Neural progenitor cell (in vitro differentiated cells): ENCODE data around the gene DGUOK. TPM values are rescaled to one million over a fixed set of nuclear protein-coding genes. Genes with fewer than 3 reads are reported as not detected.
A peak's percentile ranks its signal among the peaks of the same experiment; 100 is the strongest.

Source experiments
- DNase-seq: peaks from one replicate; pipeline ENCODE4 v3.0.0-alpha.2; 2016; ENCODE audit warnings: low spot score
- H2AFZ ChIP-seq: fragments of 200-600 bp; sonication (generic); replicated peaks from 2 replicates; pipeline ENCODE4 v1.6.1; 2016; ENCODE audit warnings: antibody characterized with exemption
- H3F3A ChIP-seq: fragments of 200-600 bp; sonication (generic); 2 replicates; pipeline ENCODE4 v1.6.1; 2016; ENCODE audit warnings: antibody characterized with exemption, low read depth
- H3K27ac ChIP-seq: fragments of 200-600 bp; sonication (generic); 2 replicates; pipeline ENCODE4 v1.5.1; 2016; ENCODE audit warnings: mild to moderate bottlenecking
- H3K27me3 ChIP-seq: fragments of 200-600 bp; sonication (generic); 2 replicates; pipeline ENCODE4 v1.6.1; 2016; ENCODE audit warnings: mild to moderate bottlenecking, moderate library complexity
- H3K36me3 ChIP-seq: fragments of 200-600 bp; sonication (generic); 2 replicates; pipeline ENCODE4 v1.5.1; 2016
- H3K4me1 ChIP-seq: fragments of 200-600 bp; sonication (generic); 2 replicates; pipeline ENCODE4 v1.6.1; 2016; ENCODE audit warnings: mixed run types
- H3K4me2 ChIP-seq: fragments of 200-600 bp; sonication (generic); 2 replicates; pipeline ENCODE4 v1.6.1; 2016
- H3K4me3 ChIP-seq: fragments of 200-600 bp; sonication (generic); 2 replicates; pipeline ENCODE4 v1.5.1; 2016
- H3K79me2 ChIP-seq: fragments of 200-600 bp; sonication (generic); 2 replicates; pipeline ENCODE4 v1.6.1; 2016; ENCODE audit warnings: low read depth
- H3K9ac ChIP-seq: fragments of 200-600 bp; sonication (generic); 2 replicates; pipeline ENCODE4 v1.6.1; 2016
- H3K9me3 ChIP-seq: fragments of 200-600 bp; sonication (generic); 2 replicates; pipeline ENCODE4 v1.5.1; 2016; ENCODE audit warnings: low read depth
- H4K20me1 ChIP-seq: fragments of 200-600 bp; sonication (generic); 2 replicates; pipeline ENCODE4 v1.6.1; 2016; ENCODE audit warnings: low read depth
- H3K27ac Mint-ChIP-seq: 3 replicates; pipeline ENCODE4 v1.8.0; 2021; ENCODE audit warnings: mixed read lengths
- H3K27me3 Mint-ChIP-seq: 2 replicates; pipeline ENCODE4 v1.8.0; 2022; ENCODE audit warnings: low read depth, mild to moderate bottlenecking, inconsistent platforms, moderate library complexity, mixed read lengths; ENCODE audit not compliant: insufficient read depth
- H3K36me3 Mint-ChIP-seq: 3 replicates; pipeline ENCODE4 v1.8.0; 2021; ENCODE audit warnings: mixed read lengths
- H3K4me1 Mint-ChIP-seq: 3 replicates; pipeline ENCODE4 v1.8.0; 2021; ENCODE audit warnings: mixed read lengths
- H3K4me3 Mint-ChIP-seq: 3 replicates; pipeline ENCODE4 v1.8.0; 2021; ENCODE audit warnings: mild to moderate bottlenecking, moderate library complexity, mixed read lengths
- H3K9me3 Mint-ChIP-seq: 3 replicates; pipeline ENCODE4 v1.8.0; 2020; ENCODE audit warnings: mixed read lengths
- EZH2 ChIP-seq: fragments of 200-600 bp; sonication (generic); IDR thresholded peaks from 2 replicates; pipeline ENCODE4 v1.6.1; 2017; ENCODE audit warnings: antibody characterized with exemption, mild to moderate bottlenecking, moderate library complexity
- EZH2phosphoT487 ChIP-seq: fragments of 200-600 bp; sonication (generic); IDR thresholded peaks from 2 replicates; pipeline ENCODE4 v1.6.1; 2017; ENCODE audit warnings: antibody characterized with exemption
- total RNA-seq: library from RNA; depleted of rRNA; stranded (reverse); fragments of >200 nt; gene quantifications from 2 replicates; pipeline ENCODE4 v1.2.3, GENCODE V29; 2015; ENCODE audit warnings: low replicate concordance
- TF ChIP-seq, protein P1 (sequence below): fragments of 200-600 bp; sonication (generic); IDR thresholded peaks from 2 replicates; pipeline ENCODE4 v1.5.1; 2017; ENCODE audit warnings: antibody characterized with exemption, mild to moderate bottlenecking

DGUOK gene
- total RNA-seq, 1 donor from 2014 or later = 79.0 TPM

DNA sequence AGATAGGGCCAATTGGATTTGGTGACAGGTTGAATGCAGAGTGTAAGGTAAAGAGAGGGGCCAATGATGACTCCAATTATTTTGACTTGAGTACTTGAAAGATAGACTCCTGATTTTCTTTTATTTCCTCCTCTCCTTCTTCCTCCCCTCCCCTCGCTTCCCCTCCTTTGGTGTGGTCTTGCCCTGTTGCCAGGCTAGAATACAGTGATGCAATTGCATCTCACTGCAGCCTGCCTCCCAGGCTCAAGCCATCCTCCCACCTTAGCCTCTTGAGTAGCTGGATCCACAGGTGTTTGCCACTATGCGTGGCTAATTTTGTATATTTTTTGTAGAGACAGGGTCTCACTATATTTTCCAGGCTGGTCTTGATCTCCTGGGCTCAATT lies 2.3 kb downstream of the DGUOK start:
- peaks cover 72% of the 10 kb centered on the region for H3K79me2 ChIP-seq
- TF ChIP-seq EZH2phosphoT487 (no peak), EZH2 (no peak)
- TF ChIP-seq, protein P1, sequence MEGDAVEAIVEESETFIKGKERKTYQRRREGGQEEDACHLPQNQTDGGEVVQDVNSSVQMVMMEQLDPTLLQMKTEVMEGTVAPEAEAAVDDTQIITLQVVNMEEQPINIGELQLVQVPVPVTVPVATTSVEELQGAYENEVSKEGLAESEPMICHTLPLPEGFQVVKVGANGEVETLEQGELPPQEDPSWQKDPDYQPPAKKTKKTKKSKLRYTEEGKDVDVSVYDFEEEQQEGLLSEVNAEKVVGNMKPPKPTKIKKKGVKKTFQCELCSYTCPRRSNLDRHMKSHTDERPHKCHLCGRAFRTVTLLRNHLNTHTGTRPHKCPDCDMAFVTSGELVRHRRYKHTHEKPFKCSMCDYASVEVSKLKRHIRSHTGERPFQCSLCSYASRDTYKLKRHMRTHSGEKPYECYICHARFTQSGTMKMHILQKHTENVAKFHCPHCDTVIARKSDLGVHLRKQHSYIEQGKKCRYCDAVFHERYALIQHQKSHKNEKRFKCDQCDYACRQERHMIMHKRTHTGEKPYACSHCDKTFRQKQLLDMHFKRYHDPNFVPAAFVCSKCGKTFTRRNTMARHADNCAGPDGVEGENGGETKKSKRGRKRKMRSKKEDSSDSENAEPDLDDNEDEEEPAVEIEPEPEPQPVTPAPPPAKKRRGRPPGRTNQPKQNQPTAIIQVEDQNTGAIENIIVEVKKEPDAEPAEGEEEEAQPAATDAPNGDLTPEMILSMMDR = no peak

GRCh38 chr2:73930386-73930785 lies 3.7 kb downstream of the DGUOK start:
- Mint-ChIP-seq H3K4me1 (peaks cover 22% of the 10 kb centered on the region), H3K9me3 (no peaks in the 10 kb centered on the region), H3K4me3 (no peak overlapping the region), H3K27ac (no peak overlapping the region), H3K36me3 (peaks cover 6% of the 10 kb centered on the region), H3K27me3 (no peaks in the 10 kb centered on the region)
- no peak overlapping the region for H3K27ac ChIP-seq
- TF ChIP-seq, protein P1 = no peak
- TF ChIP-seq EZH2phosphoT487 = no peak
- TF ChIP-seq EZH2 = no peak
- peaks cover under 1% of the 10 kb centered on the region for H3F3A ChIP-seq
- no peak overlapping the region for H3K4me3 ChIP-seq
- H3K4me2 ChIP-seq = no peak overlapping the region
- H3K36me3 ChIP-seq = no peaks in the 10 kb centered on the region
- DNase-seq = no peak
- H3K9me3 ChIP-seq = no peaks in the 10 kb centered on the region
- no peak overlapping the region for H2AFZ ChIP-seq
- peaks cover 76% of the 10 kb centered on the region for H4K20me1 ChIP-seq
- H3K4me1 ChIP-seq = peaks cover 14% of the 10 kb centered on the region
- peaks cover 87% of the 10 kb centered on the region for H3K79me2 ChIP-seq
- H3K27me3 ChIP-seq = no peaks in the 10 kb centered on the region
- no peak overlapping the region for H3K9ac ChIP-seq

More for the DNA sequence above, 2.3 kb downstream of the DGUOK start:
- H3K4me2 ChIP-seq = peak overlapping the region; percentile 85
- peak overlapping the region; percentile 37 for H3K9ac ChIP-seq
- DNase-seq = no peak
- no peak overlapping the region for H3K27ac ChIP-seq
- H3K27me3 ChIP-seq = peaks cover 2% of the 10 kb centered on the region
- H4K20me1 ChIP-seq = peaks cover 62% of the 10 kb centered on the region
- H3K27ac Mint-ChIP-seq = no peak overlapping the region
- no peaks in the 10 kb centered on the region for H3K9me3 ChIP-seq
- no peak overlapping the region for H2AFZ ChIP-seq
- H3K4me3 ChIP-seq = no peak overlapping the region
- peaks cover 4% of the 10 kb centered on the region for H3K36me3 Mint-ChIP-seq
- H3K27me3 Mint-ChIP-seq = peaks cover 2% of the 10 kb centered on the region
- peaks cover 22% of the 10 kb centered on the region for H3K4me1 Mint-ChIP-seq
- H3K36me3 ChIP-seq = no peaks in the 10 kb centered on the region
- H3K4me1 ChIP-seq = peaks cover 14% of the 10 kb centered on the region
- no peaks in the 10 kb centered on the region for H3K9me3 Mint-ChIP-seq
- peaks cover 4% of the 10 kb centered on the region for H3F3A ChIP-seq
- H3K4me3 Mint-ChIP-seq = no peak overlapping the region

- H3K9ac ChIP-seq = peak overlapping the region; percentile 52
Observed at GRCh38 chr2:73931531-73932500, 5.1 kb downstream of the DGUOK start.

DNA sequence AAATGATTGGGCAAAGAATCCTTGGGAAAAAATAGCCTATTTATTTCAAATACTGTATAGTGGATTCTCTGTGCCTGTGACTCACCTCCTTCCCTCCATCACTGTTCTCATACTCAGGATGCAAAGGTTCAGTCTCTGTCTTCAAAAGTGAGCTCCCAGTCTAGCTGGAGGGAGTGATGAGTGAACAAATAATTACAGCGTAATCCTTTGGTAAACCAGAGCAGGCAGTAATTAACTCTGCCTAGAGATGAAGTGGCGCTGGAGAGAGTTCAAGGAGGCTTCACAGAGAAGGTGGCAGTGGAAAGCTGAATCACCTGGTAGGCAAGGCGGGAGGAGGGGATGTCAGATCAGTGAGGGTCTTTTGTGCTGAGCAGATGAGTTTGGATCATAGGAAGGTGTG lies 6.5 kb downstream of the DGUOK start:
- no peaks in the 10 kb centered on the region for H3K27me3 Mint-ChIP-seq
- TF ChIP-seq, protein P1 = no peak
- TF ChIP-seq EZH2 (no peak), EZH2phosphoT487 (no peak)
- Histone ChIP-seq H3K9ac (no peak overlapping the region), H3K4me3 (no peak overlapping the region), H3K4me2 (no peak overlapping the region), H4K20me1 (peaks cover 98% of the 10 kb centered on the region), H3F3A (no peaks in the 10 kb centered on the region), H3K4me1 (peaks cover 7% of the 10 kb centered on the region), H3K27ac (no peak overlapping the region), H3K27me3 (no peaks in the 10 kb centered on the region), H3K36me3 (no peaks in the 10 kb centered on the region), H2AFZ (no peak overlapping the region), H3K79me2 (peaks cover 99% of the 10 kb centered on the region), H3K9me3 (no peaks in the 10 kb centered on the region)
- peaks cover 17% of the 10 kb centered on the region for H3K36me3 Mint-ChIP-seq
- H3K4me1 Mint-ChIP-seq = peaks cover 14% of the 10 kb centered on the region
- DNase-seq = no peak
- no peak overlapping the region for H3K4me3 Mint-ChIP-seq
- H3K9me3 Mint-ChIP-seq = no peaks in the 10 kb centered on the region
- H3K27ac Mint-ChIP-seq = no peak overlapping the region

More at GRCh38 chr2:73931531-73932500, 5.1 kb downstream of the DGUOK start:
- peaks cover 90% of the 10 kb centered on the region for H4K20me1 ChIP-seq
- no peak overlapping the region for H3K27ac ChIP-seq
- Mint-ChIP-seq H3K27me3 (no peaks in the 10 kb centered on the region), H3K4me3 (no peak overlapping the region), H3K27ac (no peak overlapping the region), H3K9me3 (no peaks in the 10 kb centered on the region), H3K36me3 (peaks cover 12% of the 10 kb centered on the region), H3K4me1 (peaks cover 17% of the 10 kb centered on the region)
- no peaks in the 10 kb centered on the region for H3K36me3 ChIP-seq
- DNase-seq = no peak
- no peaks in the 10 kb centered on the region for H3F3A ChIP-seq
- H3K27me3 ChIP-seq = no peaks in the 10 kb centered on the region
- H3K4me3 ChIP-seq = no peak overlapping the region
- peaks cover 100% of the 10 kb centered on the region for H3K79me2 ChIP-seq
- no peak for TF ChIP-seq EZH2
- no peak overlapping the region for H2AFZ ChIP-seq
- H3K9me3 ChIP-seq = no peaks in the 10 kb centered on the region
- H3K4me2 ChIP-seq = no peak overlapping the region
- H3K4me1 ChIP-seq = peaks cover 14% of the 10 kb centered on the region
